SK-N-MC (cell line): ENCODE results near the gene SYNDIG1L.

Experiments used
- EZH2 ChIP-seq: fragments of 200-600 bp; sonication (generic); IDR thresholded peaks from one replicate; pipeline ENCODE4 v1.6.1; 2017; ENCODE audit warnings: antibody characterized with exemption
- POLR2AphosphoS5 ChIP-seq: IDR thresholded peaks from 2 replicates; pipeline ENCODE4 v1.6.1; 2012; ENCODE audit warnings: mild to moderate bottlenecking, low read depth, low read length, borderline replicate concordance

DNA sequence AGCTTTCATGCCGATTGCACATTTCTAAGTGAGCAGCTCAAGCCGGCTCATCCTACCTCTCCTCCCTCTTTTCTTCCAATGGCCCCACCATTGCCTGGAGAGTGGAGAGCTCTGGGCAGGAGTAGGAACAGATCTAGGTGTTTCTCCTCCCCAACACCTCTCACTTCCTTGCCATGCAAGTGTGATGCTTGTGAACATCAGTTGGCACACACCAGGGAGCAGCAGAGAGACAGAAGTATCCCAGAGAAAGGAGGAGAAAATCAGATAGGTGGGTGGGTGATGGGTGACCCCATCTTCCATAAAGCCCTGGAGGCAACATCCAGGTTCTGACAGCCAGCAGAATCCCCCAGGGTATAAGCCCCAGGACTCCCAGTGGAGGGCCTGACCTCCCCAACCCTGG lies 39.3 kb upstream of the SYNDIG1L start:
- TF ChIP-seq EZH2 (no peak), POLR2AphosphoS5 (no peak)
